ENCODE data around the gene PACS2.

PACS2 gene

GRCh38 chr14:105384041-105384557 lies 69.6 kb downstream of the PACS2 start:
- no peak for DNase-seq

- DNase-seq, result no peak
Measured at GRCh38 chr14:105384605-105385321, 70.2 kb downstream of the PACS2 start.

- no peak for DNase-seq
Measured at GRCh38 chr14:105385322-105385637, 70.7 kb downstream of the PACS2 start.

- DNase-seq, result peak in 1 of 51 donors; percentile 21
Measured at GRCh38 chr14:105385698-105386365, 71.3 kb downstream of the PACS2 start.

GRCh38 chr14:105386581-105387529 lies 72.3 kb downstream of the PACS2 start:
- no peak for DNase-seq

GRCh38 chr14:105387530-105387922 lies 73.0 kb downstream of the PACS2 start:
- DNase-seq, result no peak

GRCh38 chr14:105388110-105388951 lies 73.8 kb downstream of the PACS2 start:
- DNase-seq, result peak in 1 of 51 donors; percentile 23

- DNase-seq, result no peak
Measured at GRCh38 chr14:105388976-105389375, 74.4 kb downstream of the PACS2 start.

GRCh38 chr14:105389534-105389933 lies 75.0 kb downstream of the PACS2 start:
- peak in 7 of 51 donors; percentile 10 to 41 (median 27) for DNase-seq

GRCh38 chr14:105389976-105390848 lies 75.7 kb downstream of the PACS2 start:
- DNase-seq, result peak in 3 of 51 donors; percentile 9 to 42 (median 28)

- no peak for DNase-seq
Measured at GRCh38 chr14:105390849-105391500, 76.4 kb downstream of the PACS2 start.

GRCh38 chr14:105391541-105391940 lies 77.0 kb downstream of the PACS2 start:
- no peak for DNase-seq

- DNase-seq, result no peak
Measured at GRCh38 chr14:105392131-105393090, 77.9 kb downstream of the PACS2 start.

GRCh38 chr14:105393151-105393550 lies 78.6 kb downstream of the PACS2 start:
- DNase-seq, result no peak

GRCh38 chr14:105394714-105395537 lies 80.4 kb downstream of the PACS2 start:
- no peak for DNase-seq

GRCh38 chr14:105395538-105395854 lies 80.9 kb downstream of the PACS2 start:
- DNase-seq, result no peak

GRCh38 chr14:105397350-105397931 lies 82.9 kb downstream of the PACS2 start:
- no peak for DNase-seq

All from hypothalamus (tissue), 51 donors.